GM23338 (cell line): ENCODE results near the gene BLOC1S5. TPM values are rescaled to one million over a fixed set of nuclear protein-coding genes. Genes with fewer than 3 reads are reported as not detected.

Source experiments
- CREB1 ChIP-seq: fragments of 250-450 bp; sonication (Bioruptor Pico); IDR thresholded peaks from 2 replicates; pipeline ENCODE4 v1.5.0; 2020; ENCODE audit warnings: low read depth, mild to moderate bottlenecking, moderate library complexity
- CTCF ChIP-seq, 2 experiments: fragments of 200-600 bp in 1 of 2; sonication (generic) in 1 of 2; conservative IDR thresholded peaks; 2 replicates each; pipeline versions ENCODE4 v1.5.1 to v1.6.1; 2016 to 2017; ENCODE audit warnings: antibody characterized with exemption in 2 of 2, low read depth in 2 of 2, mild to moderate bottlenecking in 2 of 2, moderate library complexity in 1 of 2
- ETS1 ChIP-seq: IDR thresholded peaks from 2 replicates; pipeline ENCODE4 v1.6.1; 2016; ENCODE audit warnings: antibody characterized with exemption
- ZNF114 ChIP-seq: fragments of 250-450 bp; sonication (Bioruptor Pico); IDR thresholded peaks from 2 replicates; pipeline ENCODE4 v1.5.0; 2020; ENCODE audit warnings: mild to moderate bottlenecking, moderate library complexity
- ZNF331 ChIP-seq: fragments of 250-450 bp; sonication (Bioruptor Pico); IDR thresholded peaks from 2 replicates; pipeline ENCODE4 v1.5.0; 2020; ENCODE audit warnings: low read depth, mild to moderate bottlenecking, moderate library complexity
- ZNF462 ChIP-seq: fragments of 250-450 bp; sonication (Bioruptor Pico); IDR thresholded peaks from 2 replicates; pipeline ENCODE4 v1.5.0; 2020; ENCODE audit warnings: mild to moderate bottlenecking, moderate library complexity
- polyA plus RNA-seq: library from polyadenylated mRNA; unstranded; fragments of >200 nt; fragmentation: Nextera tagmentation; extraction: Ambion mirVana; gene quantifications from 2 replicates; pipeline ENCODE4 v1.2.1, GENCODE V29; 2016
- total RNA-seq: library from RNA; depleted of rRNA; stranded (reverse); fragments of >200 nt; shearing (Covaris generic); gene quantifications from 2 replicates; pipeline ENCODE4 v1.2.3, GENCODE V29; 2014

Gene BLOC1S5
- total and polyA plus RNA-seq, 2 experiments from 2014 or later, result 14.9 to 16.6 TPM

- TF ChIP-seq ZNF462 (CRISPR knock-in tag), result no peak
- TF ChIP-seq ETS1, result no peak
- TF ChIP-seq CTCF (conservative IDR thresholded peaks at IDR 0.05; ENCODE audit: low read depth in 2 of 2), result no peak
- no peak for TF ChIP-seq CREB1
- no peak for TF ChIP-seq ZNF331 (CRISPR knock-in tag)
- no peak for TF ChIP-seq ZNF114 (CRISPR knock-in tag)
Observed at GRCh38 chr6:8108031-8108660, 44.0 kb upstream of the BLOC1S5 start (continued).
